NCI-H2196 treated with DMSO at 0.1 percent for 48 hours (cell line): ENCODE data around the gene SCAANT1.

Experiments
- DNase-seq: peaks from one replicate; lab custom pipeline; 2025; ENCODE audit not compliant: unreplicated experiment; lab: John Stamatoyannopoulos, UW

The SCAANT1 gene

DNA sequence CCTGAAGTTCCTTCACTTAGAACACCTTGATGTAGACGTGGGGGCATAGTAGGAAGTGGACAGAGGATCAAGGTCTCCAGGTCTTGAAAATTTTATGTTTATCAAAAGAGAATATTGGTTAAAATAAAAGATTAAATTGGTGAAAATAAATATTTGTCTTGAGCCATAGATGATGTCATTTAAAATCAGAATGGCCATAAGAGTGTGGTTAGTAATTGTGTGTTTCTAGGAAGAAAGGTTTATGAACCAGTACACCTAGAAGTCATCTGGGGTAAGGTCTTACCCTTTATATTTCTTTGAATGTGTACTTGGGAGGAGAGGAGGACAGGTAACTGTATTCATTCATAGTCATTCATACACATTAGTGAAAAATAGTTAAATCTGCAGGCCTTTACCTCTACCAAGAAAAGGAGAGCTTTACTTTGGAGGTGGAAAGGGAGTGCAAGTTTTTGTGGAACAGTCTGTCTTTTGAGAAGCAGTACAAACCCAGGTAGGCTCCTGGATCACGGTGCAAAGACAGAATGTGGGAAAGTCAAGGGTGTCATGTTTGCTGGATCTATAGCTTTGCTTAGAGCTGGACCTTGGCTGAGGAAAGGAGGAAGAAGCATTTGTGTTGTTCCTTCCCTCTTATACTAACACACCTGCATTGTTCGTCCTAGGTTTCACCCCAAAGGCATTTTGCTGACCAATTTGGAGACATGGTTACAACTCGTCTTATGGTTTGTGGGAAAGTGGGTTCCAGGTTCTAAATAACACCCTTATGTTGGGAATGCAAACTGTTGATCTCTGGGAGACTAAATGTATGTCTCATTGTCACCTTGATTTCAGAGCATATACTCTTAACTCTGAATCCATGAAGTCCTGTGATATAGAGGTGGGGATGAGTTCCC is 6.2 kb downstream of the SCAANT1 start:
- DNase-seq: no peak

DNA sequence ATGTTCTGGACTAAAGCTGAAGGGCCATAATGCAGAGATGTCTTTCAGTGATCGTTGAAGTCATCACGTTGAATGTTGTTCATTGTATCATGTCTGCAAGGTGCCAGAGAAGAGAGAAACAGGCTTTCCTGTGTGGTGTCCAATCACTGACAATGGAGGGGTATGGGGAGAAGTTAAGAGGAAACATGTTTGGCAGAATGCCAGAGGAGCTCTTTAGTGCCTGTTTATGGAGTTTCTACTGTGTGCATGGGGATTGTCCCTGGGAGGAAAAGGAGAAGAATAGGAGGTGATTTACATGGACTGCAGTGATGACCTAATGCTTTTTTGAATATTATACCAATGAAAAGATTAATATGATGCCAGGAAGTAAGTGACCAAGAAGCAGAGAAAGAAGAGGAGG is 11.7 kb downstream of the SCAANT1 start:
- DNase-seq: no peak

DNA sequence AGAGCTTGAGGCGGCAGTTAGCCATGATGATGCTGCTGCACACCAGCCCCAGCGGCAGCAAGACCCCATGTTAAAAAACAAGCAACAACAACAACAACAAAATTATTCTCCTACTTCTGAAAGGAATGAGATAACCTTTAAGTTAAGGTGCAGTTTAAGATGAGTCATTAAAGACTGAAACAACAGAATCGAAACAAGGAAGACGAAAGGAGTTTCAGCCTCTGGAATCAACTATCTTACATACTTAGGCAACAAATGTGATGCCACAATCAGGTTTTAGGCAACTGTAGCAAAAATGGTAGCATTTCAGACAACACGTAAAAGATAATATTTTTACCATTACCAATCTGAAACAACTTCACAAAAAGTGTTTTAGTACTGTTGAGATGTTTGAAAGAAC is 12.2 kb downstream of the SCAANT1 start:
- DNase-seq: no peak

DNA sequence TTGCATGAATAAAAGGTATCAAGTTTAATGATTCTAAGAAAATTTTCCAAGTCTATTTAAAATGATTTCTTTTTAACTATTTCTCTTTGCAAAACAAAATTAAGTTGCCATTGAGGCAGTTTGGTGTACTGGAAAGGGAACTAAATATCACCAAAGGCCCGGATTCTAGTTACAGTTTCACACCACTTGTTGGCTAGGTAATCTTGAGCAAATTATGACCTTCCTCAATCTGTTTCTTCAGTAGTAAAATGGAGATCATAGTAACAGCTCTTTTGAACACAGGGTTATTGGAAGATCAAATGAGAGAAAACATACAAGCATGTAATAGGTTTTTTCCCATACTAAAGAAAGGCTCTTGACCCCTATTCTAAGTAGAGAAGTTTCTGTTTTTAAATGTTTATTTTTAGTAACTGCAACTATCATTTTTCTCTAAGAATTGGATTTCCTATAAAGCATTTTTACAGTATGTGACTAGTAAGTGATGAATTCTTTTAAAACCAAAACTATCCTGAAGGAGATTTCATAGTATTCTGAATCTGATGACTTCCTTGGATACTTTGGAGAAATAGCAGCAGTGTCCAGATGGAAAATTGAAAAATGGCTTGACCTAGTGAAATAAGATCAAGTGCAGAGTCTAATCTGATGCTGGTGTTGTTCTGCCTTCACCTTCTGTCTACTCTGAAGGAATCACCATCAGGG is 15.7 kb downstream of the SCAANT1 start:
- DNase-seq: no peak

GRCh38 chr3:63895422-63896189 is 16.6 kb downstream of the SCAANT1 start:
- no peak for DNase-seq

GRCh38 chr3:63892773-63893352 is 19.3 kb downstream of the SCAANT1 start:
- DNase-seq: no peak

- DNase-seq: no peak
Observed at GRCh38 chr3:63891518-63891917, 20.7 kb downstream of the SCAANT1 start.

DNA sequence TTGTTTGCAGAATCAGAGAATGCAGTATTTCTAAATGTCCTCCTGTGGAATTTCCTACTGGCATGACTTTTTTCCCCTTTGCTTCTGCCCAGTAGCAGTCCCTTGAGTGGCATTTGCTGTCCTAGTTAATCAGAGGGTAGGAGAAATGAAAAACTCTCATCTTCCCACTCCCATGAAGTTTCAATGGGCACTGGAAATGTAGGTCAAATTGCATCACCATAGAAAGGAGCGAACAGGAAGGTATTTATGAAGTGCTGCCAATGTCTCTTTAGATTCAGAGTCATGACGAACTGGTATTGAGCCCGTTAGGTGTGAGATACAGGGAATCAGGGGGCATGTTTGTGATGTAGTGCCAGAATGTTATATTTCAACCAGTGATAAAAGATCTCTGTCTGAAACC is 25.3 kb downstream of the SCAANT1 start:
- DNase-seq: no peak

DNA sequence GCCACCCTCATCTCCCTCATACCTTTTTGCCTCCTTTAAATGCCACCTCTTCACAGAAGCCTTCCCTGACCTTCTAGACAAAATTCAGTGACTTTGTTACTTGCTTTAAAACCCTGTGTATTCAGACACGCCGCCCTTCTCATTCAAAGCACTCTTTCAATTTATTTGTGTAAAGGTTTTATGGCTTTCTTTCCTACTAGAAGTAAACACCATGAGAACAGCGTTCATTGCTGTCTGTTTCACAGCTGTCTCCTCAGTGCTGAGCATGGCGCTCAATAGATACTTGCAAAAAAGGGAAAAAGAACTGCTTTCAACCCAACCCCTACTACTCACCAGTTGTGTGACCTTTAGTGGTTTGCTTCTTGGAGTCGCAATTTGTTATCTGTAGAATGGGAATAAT is 31.5 kb downstream of the SCAANT1 start:
- no peak for DNase-seq

DNA sequence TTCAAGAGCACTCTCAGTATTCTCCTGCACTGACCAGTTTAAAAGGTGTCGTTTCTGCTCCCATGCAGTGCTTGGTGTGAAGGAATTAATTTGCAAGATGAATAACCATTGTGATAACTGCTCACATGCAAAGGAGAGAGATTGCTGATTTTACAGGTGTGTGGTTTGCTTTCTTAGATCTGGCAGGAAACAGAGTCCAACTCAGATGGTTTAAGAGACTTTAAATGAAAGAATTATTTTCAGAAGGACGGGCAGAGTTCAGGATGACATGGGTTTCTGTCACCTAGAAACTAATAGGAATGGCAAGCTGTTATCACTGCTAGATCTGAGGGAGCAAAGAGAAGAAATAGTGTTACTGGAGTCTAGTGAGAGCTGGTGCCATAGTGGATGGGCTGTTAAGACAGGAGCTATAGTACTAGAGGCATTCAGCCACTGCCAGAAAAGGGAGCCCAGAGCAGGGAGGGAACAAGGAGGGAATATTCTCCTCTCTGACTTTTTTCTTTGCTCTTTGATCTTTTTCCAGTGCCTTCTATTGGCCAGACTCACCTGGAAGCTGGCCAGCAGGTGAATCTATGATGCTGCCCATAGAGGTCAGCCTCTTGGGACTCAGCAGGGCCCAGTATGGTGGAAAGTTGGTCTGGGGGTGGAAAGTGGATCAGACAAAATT is 33.7 kb downstream of the SCAANT1 start:
- no peak for DNase-seq

GRCh38 chr3:63877737-63878393 is 34.3 kb downstream of the SCAANT1 start:
- DNase-seq: no peak

DNA sequence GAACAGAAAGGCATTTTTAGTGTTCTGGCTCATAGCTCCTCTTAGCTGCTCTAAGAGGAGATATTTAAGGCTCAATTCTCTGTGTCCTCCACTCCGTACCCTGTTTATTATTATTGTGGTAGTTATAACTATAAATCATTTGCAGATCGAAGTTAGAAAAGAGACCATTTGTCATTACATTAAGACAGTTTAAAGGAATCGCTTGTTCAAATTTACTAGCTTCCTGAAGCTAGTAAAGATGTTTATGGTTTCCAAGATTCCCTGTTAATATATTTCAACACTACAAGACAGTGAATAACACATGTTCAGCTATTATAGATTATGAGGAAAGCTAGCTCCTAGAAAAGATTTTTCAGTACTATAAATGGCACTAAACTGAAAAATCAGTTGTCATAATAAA is 35.9 kb downstream of the SCAANT1 start:
- no peak for DNase-seq

DNA sequence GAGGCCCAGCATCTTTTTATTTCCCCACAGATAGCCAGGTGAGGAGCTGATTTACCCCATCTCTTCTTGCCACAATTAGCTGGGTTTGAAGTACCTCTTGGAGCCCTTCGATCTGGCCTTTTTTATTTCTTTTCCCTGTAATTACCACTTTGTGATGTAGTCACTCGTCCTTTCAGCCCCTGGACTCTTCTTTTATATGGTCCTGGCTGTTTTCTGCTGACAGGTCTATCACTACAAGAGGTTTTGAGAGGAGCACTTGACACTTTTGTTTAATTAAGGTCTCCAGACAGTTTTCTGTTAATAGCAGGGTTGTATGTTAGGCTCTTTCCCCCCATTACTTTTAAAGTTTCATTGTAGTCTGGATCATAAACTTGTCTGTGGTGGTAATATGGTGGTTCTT is 36.7 kb downstream of the SCAANT1 start:
- no peak for DNase-seq

DNA sequence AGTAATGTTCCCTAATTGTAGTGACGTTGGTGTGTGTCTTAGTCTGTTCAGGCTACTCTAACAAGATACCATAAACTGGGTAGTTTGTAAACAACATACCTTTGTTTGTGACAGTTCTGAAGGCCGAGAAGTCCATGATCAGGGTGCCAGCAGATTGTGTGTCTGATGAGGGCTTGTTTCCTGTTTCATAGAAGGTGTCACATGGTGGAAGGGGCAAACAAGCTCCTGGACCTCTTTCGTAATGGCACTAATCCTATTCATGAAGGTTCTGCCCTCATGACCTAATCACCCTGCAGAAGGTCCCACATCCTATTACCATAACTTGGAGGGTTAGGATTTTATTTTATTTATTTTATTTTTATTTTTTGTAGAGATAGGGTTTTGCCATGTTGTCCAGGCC is 37.4 kb downstream of the SCAANT1 start:
- no peak for DNase-seq

- no peak for DNase-seq
Observed at GRCh38 chr3:63872135-63872924, 39.9 kb downstream of the SCAANT1 start.

DNA sequence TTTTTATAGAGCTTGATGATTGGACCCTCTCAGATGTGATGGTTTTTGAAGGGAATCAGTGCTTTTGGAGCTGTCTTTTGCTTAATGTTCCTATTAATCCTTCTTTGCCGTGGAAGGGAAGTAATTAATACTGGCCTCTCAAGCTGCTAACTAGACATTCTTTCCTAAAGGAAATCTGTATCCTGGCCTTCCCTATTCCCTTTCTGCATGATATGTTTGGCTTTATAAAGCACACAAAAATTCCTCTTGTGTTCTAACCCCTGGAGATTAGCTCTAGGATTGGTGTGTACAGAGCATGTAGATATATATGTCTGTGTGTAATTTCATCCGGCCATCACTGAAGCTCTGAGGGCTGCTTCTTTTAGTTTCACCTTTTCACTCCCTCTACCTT is 41.6 kb downstream of the SCAANT1 start:
- DNase-seq: no peak

GRCh38 chr3:63869940-63870614 is 42.1 kb downstream of the SCAANT1 start:
- no peak for DNase-seq

GRCh38 chr3:63867225-63867624 is 45.0 kb downstream of the SCAANT1 start:
- no peak for DNase-seq

GRCh38 chr3:63864965-63865327 is 47.2 kb downstream of the SCAANT1 start:
- DNase-seq: no peak
